Measurements from ENCODE around the gene RGS11. TPM values are rescaled to one million over a fixed set of nuclear protein-coding genes. Genes with fewer than 3 reads are reported as not detected.
"Not testable (repeated sequence)": the region's sequence is repeated elsewhere in the genome, so short reads cannot be mapped to it uniquely, and the experiment has no call there.

The RGS11 gene
- total and polyA plus RNA-seq, 5 experiments from 2014 or later, result not detected

DNA sequence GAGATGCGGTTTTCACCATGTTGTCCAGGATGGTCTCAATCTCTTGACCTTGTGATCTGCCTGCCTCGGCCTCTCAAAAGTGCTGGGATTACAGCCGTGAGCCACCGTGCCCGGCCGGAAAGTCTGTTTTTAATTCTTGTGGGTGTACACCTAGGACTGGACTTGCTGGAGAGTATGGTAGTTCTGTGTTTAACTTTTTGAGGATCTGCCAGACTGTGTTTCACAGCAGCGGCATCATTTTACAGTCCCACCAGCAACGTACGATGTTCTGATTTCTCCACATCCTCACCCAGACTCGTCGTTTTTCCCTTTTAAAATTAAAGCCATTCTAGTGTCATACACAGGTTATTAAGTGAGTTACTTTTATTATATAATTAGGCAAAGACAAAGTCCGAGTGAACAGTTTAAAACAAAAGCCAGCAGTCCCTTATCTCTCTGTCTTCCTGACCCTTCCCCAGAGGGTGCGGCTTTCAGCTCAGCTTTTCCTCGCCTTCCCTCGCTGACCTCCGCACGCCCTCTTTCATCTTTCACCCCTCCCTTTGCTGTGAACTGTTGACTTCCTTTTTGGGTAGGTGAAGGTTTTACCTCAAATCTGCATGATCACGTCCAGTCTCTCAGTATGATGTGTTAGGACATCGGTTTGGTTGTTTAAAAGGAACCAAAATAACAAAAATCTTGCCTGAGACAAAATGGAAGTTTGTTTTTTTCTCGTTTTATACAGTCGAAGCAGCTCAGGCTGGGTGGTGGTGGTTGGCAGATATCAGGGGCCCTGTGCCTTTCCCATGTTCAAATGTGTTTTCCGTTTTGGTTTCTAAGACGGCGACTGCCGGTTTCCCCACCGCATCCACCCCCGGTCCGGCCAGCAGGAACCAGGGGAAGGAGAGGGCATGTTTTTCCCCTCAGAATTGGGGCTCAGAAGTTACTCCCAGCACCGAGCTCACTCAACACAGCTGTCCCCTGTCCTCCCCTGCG lies 23.1 kb downstream of the RGS11 start:
- H3K27me3 Mint-ChIP-seq, result no peaks in the 10 kb centered on the region
- no peaks in the 10 kb centered on the region for H3K9me3 Mint-ChIP-seq
- POLR2A ChIA-PET, result interaction anchor here (0.5 to 3.5 kb wide), 12 partner anchors 10 to 384 kb away, joined by 3 to 25 read pairs (median 3); partner anchors contain the start of genes AXIN1 and FAM234A
- H3K27ac Mint-ChIP-seq, result peak overlapping the region; percentile 91 to 97 (median 96)
- H3K4me3 Mint-ChIP-seq, result peak overlapping the region; percentile 70 to 92 (median 88)
- H3K4me1 Mint-ChIP-seq, result peaks cover 16 to 25% (median 22%) of the 10 kb centered on the region in 4 donors
- H3K36me3 Mint-ChIP-seq, result peaks cover 0 to 47% (median 13%) of the 10 kb centered on the region in 3 donors
- DNase-seq (peak in 3 of 10 donors; percentile 22 to 46 (median 40)), ATAC-seq (peak; percentile 78)

DNA sequence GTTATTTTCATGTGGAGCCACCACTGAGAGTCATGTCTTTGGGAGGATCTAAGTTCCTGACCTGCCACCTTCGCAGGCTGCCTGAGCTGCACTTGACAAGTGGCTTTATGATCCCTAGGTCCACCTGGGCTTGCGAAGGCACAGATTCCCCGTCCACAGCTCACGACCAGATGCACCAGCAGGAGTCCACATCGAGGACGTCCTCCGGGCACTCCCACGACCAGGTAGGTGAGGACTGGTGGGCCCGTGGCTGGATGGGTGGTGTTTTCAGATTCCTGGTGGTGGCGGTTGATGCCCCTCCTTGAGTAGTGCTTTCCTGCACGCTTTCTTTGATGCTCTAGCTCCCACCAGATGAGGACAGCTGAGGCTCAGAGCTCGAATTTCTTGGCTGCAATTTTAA lies 26.3 kb downstream of the RGS11 start:
- no peak overlapping the region for H3K27ac Mint-ChIP-seq
- H3K4me1 Mint-ChIP-seq, result peaks cover 14 to 26% (median 20%) of the 10 kb centered on the region in 4 donors
- H3K4me3 Mint-ChIP-seq, result no peak overlapping the region
- ATAC-seq (no peak), DNase-seq (no peak)
- no peaks in the 10 kb centered on the region for H3K27me3 Mint-ChIP-seq
- no peaks in the 10 kb centered on the region for H3K9me3 Mint-ChIP-seq
- peaks cover 0 to 28% (median 8%) of the 10 kb centered on the region in 3 donors for H3K36me3 Mint-ChIP-seq
- POLR2A ChIA-PET, result interaction anchor here (1.5 kb wide), 1 partner anchor 14 kb away, joined by 6 read pairs; the partner anchor contains the start of gene FAM234A

GRCh38 chr16:247027-247426 lies 28.7 kb downstream of the RGS11 start:
- POLR2A ChIA-PET, result no interaction called here
- no peak overlapping the region for H3K4me3 Mint-ChIP-seq
- no peak for DNase-seq
- H3K27me3 Mint-ChIP-seq, result no peaks in the 10 kb centered on the region
- peak overlapping the region in 1 of 10 donors; percentile 22 for H3K27ac Mint-ChIP-seq
- H3K9me3 Mint-ChIP-seq, result no peaks in the 10 kb centered on the region
- H3K36me3 Mint-ChIP-seq, result peaks cover 0 to 31% (median 3%) of the 10 kb centered on the region in 3 donors
- H3K4me1 Mint-ChIP-seq, result peaks cover 0 to 21% (median 7%) of the 10 kb centered on the region in 4 donors
- ATAC-seq, result no peak

DNA sequence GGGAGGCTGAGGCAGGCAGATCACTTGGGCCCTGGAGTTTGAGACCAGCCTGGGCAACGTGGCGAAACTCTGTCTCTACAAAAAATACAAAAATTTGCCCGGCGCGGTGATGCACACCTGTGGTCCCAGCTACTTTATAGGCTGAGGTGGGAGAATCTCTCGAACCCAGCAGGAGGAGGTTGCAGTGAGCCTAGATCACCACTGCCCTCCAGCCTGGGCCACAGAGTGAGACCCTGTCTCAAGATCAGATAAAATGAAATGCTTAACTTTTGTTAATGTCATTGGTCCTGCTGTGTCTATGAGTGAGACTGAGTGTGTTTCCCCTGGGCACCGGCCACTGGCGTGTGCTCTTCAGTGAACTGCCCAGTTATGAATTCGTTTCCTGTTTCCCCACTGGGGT lies 30.6 kb downstream of the RGS11 start:
- ATAC-seq, result no peak
- no peaks in the 10 kb centered on the region for H3K9me3 Mint-ChIP-seq
- H3K4me3 Mint-ChIP-seq, result no peak overlapping the region
- peaks cover 0 to 26% (median 0%) of the 10 kb centered on the region in 3 donors for H3K36me3 Mint-ChIP-seq
- POLR2A ChIA-PET, result interaction anchor here (0.6 kb wide), 1 partner anchor 10 kb away, joined by 4 read pairs; no protein-coding TSS in a partner anchor
- no peak for DNase-seq
- H3K27ac Mint-ChIP-seq, result peak overlapping the region in 2 of 10 donors; percentile 17 to 43
- peaks cover 0 to 32% (median 10%) of the 10 kb centered on the region in 4 donors for H3K4me1 Mint-ChIP-seq
- no peaks in the 10 kb centered on the region for H3K27me3 Mint-ChIP-seq

- no peak for ATAC-seq
- DNase-seq, result no peak
- H3K4me1 Mint-ChIP-seq, result peaks cover 0 to 38% (median 15%) of the 10 kb centered on the region in 4 donors
- no peaks in the 10 kb centered on the region for H3K27me3 Mint-ChIP-seq
- H3K27ac Mint-ChIP-seq, result no peak overlapping the region
- POLR2A ChIA-PET, result interaction anchor here (0.7 kb wide), 1 partner anchor 546 kb away, joined by 3 read pairs; no protein-coding TSS in a partner anchor
- peaks cover 0 to 25% (median 0%) of the 10 kb centered on the region in 3 donors for H3K36me3 Mint-ChIP-seq
- no peak overlapping the region for H3K4me3 Mint-ChIP-seq
- H3K9me3 Mint-ChIP-seq, result no peaks in the 10 kb centered on the region
Measured at GRCh38 chr16:243348-243747, 32.4 kb downstream of the RGS11 start.

DNA sequence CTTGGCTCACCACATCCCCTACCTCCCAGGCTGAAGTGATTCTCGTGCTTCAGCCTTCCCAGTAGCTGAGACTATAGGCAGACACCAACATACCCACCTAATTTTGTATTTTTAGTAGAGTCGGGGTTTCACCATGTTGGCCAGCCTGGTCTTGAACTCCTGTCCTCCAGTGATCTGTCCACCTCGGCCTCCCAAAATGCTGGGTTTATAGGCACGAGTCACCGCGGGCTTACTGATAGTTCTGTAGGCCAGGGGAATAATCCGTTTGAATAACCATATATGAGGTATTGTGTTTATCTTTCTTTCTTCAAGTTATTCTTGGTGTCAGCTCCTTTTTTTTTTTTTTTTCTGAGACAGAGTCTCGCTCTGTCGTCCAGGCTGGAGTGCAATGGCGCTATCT lies 33.5 kb downstream of the RGS11 start:
- Mint-ChIP-seq H3K36me3 (peaks cover 0 to 19% (median 0%) of the 10 kb centered on the region in 3 donors), H3K9me3 (no peaks in the 10 kb centered on the region), H3K4me1 (peaks cover 0 to 39% (median 15%) of the 10 kb centered on the region in 4 donors), H3K27ac (peak overlapping the region in 1 of 10 donors; percentile 69), H3K27me3 (no peaks in the 10 kb centered on the region), H3K4me3 (no peak overlapping the region)
- no peak for DNase-seq
- ATAC-seq, result no peak
- POLR2A ChIA-PET, result interaction anchor here (1.3 kb wide), 1 partner anchor 11 kb away, joined by 3 read pairs; no protein-coding TSS in a partner anchor

DNA sequence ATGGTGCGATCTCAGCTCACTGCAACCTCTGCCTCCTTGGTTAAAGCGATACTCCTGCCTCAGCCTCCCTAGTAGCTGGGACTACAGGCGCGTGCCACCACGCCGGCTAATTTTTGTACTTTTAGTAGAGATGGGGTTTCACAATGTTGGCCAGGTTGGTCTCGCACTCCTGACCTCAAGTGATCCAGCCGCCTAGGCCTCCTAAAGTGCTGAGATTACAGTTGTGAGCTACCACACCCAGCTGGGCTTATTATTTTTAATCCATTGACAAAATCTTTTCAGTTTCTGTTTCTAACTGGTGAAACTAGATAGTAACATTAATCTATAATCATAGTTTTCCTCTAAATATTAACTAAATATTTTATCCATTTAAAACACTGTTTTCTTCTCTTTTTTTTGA lies 35.2 kb downstream of the RGS11 start:
- Mint-ChIP-seq H3K27me3 (no peaks in the 10 kb centered on the region), H3K4me1 (peaks cover 3 to 40% (median 18%) of the 10 kb centered on the region in 4 donors), H3K27ac (no peak overlapping the region), H3K4me3 (no peak overlapping the region), H3K36me3 (peaks cover 0 to 19% (median 0%) of the 10 kb centered on the region in 3 donors), H3K9me3 (no peaks in the 10 kb centered on the region)
- DNase-seq, result no peak
- ATAC-seq, result no peak
- POLR2A ChIA-PET, result interaction anchor here (0.7 kb wide), 1 partner anchor 12 kb away, joined by 3 read pairs; no protein-coding TSS in a partner anchor

DNA sequence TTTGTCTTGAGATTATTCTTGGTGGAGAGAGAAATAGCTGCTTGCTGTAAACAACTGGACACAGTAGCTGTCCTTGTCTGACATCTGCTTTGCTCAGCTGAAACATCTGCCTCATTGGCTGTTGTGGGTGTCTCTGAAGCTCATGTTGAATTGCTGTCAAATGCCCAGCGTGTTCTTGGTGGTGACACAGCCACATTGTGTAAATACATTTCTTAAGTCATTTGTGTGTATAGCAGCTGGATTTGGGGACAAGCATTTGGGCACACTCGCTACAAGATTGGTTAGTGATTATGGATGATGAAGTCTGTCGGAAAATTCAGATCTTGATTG lies 35.8 kb downstream of the RGS11 start:
- no peak for ATAC-seq
- Mint-ChIP-seq H3K4me3 (no peak overlapping the region), H3K9me3 (no peaks in the 10 kb centered on the region), H3K4me1 (peaks cover 9 to 44% (median 22%) of the 10 kb centered on the region in 4 donors), H3K36me3 (peaks cover 0 to 17% (median 0%) of the 10 kb centered on the region in 3 donors), H3K27ac (peak overlapping the region in 2 of 10 donors; percentile 1 to 19), H3K27me3 (no peaks in the 10 kb centered on the region)
- DNase-seq, result no peak
- POLR2A ChIA-PET, result interaction anchor here (0.9 kb wide), 1 partner anchor 10 kb away, joined by 3 read pairs; no protein-coding TSS in a partner anchor

DNA sequence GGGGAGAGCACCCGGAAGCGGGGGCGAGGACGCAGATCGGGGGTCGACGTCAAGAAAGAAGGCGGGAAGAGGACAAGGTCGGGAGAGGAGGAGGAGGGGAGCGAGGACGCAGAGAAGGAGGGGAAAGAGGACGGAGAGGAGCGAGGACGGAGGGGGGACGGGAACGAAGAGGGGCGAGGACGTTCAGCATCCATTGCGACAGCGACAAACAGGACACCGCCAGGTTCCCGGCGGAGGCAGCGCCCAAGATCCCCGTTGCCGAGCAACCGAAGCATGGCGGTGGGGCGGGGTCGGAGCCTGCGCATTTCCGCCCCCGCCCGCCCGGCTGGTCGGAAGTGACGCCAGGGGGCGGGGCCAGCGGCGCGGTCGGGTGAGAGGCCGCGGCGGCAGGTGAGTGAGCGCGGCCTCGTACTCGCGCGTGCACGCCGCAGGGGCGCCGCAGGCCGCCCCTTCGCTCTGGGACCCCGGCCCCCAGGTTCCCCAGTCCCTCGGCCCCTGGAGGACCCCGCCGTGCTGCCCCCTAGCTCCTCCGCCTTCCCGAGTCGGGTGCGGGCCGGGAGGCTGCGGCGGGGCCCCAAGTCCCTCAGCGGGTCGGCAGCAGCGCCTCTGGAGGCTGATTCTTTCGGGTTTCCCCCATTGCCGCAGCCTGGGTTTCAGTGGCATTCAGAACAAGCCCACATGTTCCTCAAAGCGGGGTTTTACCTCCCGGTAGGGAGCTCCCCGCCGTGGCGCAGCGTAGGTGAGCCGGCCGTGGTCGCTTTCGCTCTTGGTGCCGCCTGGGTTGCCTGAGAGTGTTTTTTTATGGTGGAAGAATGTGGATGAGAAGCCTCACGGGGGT lies 41.1 kb downstream of the RGS11 start, which contains the start of gene FAM234A:
Gene FAM234A (plus strand): TSS at position 354 of the 838 bp plus-strand sequence. CDS start 19,593 bp downstream, outside the sequence.
- H3K27me3 Mint-ChIP-seq, result no peaks in the 10 kb centered on the region
- no peaks in the 10 kb centered on the region for H3K9me3 Mint-ChIP-seq
- peaks cover 11 to 21% (median 17%) of the 10 kb centered on the region in 4 donors for H3K4me1 Mint-ChIP-seq
- POLR2A ChIA-PET, result interaction anchor here (0.6 to 3.2 kb wide), 20 partner anchors 11 to 1773 kb away, joined by 3 to 25 read pairs (median 6); partner anchors contain the start of genes ARHGDIG, AXIN1, DECR2 and POLR3K
- peak; percentile 86 to 90 for ATAC-seq
- DNase-seq, result peak; percentile 90 to 99 (median 96)
- H3K27ac Mint-ChIP-seq, result peak within 1 kb of the TSS; percentile 94 to 100 (median 100)
- H3K36me3 Mint-ChIP-seq, result no peaks in the 10 kb centered on the region
- H3K4me3 Mint-ChIP-seq, result peak within 1 kb of the TSS; percentile 90 to 99 (median 96)

DNA sequence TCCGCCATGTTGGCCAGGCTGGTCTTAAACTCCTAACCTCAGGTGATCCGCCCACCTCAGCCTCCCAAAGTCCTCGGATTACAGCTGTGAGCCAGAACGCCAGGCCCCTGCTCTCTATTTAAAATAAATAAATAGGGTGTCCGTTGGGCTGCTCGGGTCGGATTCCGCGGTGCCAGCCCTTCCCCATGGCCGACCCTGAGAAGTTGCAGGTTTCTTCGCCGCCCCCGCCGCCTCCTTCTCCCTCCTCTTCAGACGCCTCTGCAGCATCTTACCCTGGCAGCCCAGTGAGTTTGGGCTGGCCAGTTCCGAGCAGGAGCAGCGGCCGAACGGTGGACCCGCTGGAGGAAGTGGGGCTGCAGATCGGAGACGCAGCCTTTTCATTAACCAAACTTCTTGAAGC lies 44.8 kb downstream of the RGS11 start:
- H3K4me3 Mint-ChIP-seq, result peak overlapping the region in 2 of 10 donors; percentile 12 to 45
- DNase-seq (no peak), ATAC-seq (no peak)
- H3K36me3 Mint-ChIP-seq, result peaks cover 0 to 25% (median 3%) of the 10 kb centered on the region in 3 donors
- POLR2A ChIA-PET, result interaction anchor here (0.6 to 1.4 kb wide), 3 partner anchors 73 to 140 kb away, joined by 3 to 4 read pairs (median 3); no protein-coding TSS in a partner anchor
- no peaks in the 10 kb centered on the region for H3K9me3 Mint-ChIP-seq
- H3K4me1 Mint-ChIP-seq, result peaks cover 18 to 45% (median 40%) of the 10 kb centered on the region in 4 donors
- peak overlapping the region in 2 of 10 donors; percentile 21 to 24 for H3K27ac Mint-ChIP-seq
- no peaks in the 10 kb centered on the region for H3K27me3 Mint-ChIP-seq

DNA sequence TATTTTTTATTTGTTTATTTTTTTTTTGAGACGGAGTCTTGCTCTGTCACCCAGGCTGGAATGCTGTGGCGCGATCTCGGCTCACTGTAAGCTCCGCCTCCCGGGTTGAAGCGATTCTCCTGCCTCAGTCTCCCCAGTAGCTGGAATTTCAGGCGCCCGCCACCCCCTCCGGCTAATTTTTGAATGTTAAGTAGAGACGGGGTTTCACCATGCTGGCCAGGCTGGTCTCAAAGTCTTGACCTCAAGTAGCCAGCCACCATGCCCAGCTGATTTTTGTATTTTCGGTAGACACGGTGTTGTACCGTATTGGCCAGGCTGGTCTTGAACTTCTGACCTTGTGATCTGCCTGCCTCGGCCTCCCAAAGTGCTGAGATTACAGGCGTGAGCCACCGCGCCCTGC lies 45.4 kb downstream of the RGS11 start:
- DNase-seq, H3K9me3 Mint-ChIP-seq: not testable (repeated sequence)
- H3K27ac Mint-ChIP-seq, result peak overlapping the region in 3 of 10 donors; percentile 20 to 24 (median 21)

More for the DNA sequence above, 45.4 kb downstream of the RGS11 start:
- ATAC-seq, H3K27me3 Mint-ChIP-seq: not testable (repeated sequence)
- peaks cover 0 to 31% (median 5%) of the 10 kb centered on the region in 3 donors for H3K36me3 Mint-ChIP-seq
- POLR2A ChIA-PET, result interaction anchor here (0.8 to 1.8 kb wide), 6 partner anchors 9 to 171 kb away, joined by 3 to 6 read pairs (median 4); partner anchors contain the start of gene DECR2
- H3K4me1 Mint-ChIP-seq, result peaks cover 17 to 44% (median 36%) of the 10 kb centered on the region in 4 donors
- H3K4me3 Mint-ChIP-seq, result peak overlapping the region in 3 of 10 donors; percentile 19 to 85 (median 32)
